GM18507 (cell line): ENCODE results near the gene RARB.

Source experiments
- DNase-seq: peaks from one replicate; pipeline ENCODE4 v3.0.0; 2011; ENCODE audit warnings: low read depth; ENCODE audit not compliant: insufficient read length; ENCODE audit errors: extremely low spot score
- FAIRE-seq: peaks from 2 replicates; lab custom pipeline; 2011; peaks lifted over from hg19 to GRCh38; lab: Jason Lieb, UNC

RARB gene

DNA sequence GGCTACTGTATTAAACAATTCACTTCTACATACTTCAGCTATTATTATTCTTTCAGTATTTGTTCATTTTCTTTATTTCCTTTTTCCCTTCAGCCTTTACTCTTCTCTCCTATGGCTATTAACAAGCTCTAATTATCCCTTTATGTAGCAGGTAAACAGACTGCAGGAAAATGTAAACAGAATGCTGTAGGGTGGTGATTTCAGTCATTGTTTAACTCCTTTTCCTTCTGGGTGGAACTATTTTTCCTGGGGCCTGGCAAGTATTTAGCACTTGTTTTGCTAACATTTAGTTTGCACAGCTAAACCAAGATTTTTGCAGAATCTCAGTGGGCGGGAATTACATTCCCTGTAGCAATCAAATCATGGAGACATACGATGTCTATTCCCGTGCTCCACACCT lies 14.4 kb downstream of the RARB start:
- DNase-seq (no peak), FAIRE-seq (no peak)

DNA sequence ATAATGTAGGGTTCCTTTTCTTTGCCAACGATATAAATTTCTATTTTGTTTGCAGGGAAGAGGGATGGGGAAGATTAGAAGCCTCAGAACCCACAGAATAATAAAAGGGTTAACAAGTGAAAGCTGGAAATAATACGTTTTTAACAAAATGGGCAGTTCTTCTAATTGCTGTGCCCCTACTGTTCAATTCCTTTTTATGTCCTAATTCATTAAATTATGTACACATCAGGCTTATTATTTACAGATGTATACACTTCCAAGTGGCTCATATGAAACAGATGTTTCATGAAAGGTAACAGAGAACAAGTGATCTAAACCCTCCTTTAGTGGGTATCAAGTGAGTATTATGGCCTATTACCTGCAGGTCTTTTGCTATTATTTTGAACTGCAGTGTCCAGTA lies 16.2 kb downstream of the RARB start:
- DNase-seq = no peak
- no peak for FAIRE-seq

DNA sequence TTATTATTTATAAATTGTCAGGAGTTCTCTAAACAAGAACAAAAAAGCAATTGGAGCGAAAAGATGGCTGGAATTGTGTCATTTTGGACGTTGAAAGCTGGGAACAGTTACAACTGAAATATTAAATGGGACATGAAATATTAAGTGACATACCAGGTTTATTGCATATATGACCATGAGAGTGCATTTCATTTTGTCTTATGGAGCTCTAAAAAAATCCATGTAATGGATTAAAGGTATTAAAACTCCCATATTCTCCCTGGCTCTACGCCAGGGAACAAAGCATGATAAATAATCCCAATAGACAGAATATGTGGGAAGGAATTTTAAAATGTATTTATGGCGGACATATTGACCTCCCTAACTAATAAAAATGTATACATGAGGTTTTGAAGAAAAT lies 17.7 kb downstream of the RARB start:
- no peak for FAIRE-seq
- no peak for DNase-seq

DNA sequence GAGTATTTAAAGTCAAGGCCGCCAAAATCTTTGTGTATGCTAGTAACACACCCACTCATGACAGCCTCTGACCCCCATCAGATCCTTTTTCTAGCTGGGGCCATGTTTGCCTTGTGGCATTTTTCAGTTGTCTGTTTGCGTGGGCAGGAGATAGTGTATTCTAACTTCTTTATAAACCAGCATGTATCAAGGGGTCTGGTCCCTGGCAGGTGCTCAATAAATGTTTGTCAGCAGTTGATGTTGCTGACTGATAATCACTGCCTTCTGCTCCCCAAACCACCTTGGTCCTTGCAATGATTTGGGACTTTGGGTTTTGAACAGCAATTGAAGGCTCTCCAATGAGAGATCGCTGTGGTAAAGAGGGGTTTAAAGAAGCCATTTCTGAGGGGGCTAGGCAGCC lies 19.2 kb downstream of the RARB start:
- DNase-seq (no peak), FAIRE-seq (no peak)

DNA sequence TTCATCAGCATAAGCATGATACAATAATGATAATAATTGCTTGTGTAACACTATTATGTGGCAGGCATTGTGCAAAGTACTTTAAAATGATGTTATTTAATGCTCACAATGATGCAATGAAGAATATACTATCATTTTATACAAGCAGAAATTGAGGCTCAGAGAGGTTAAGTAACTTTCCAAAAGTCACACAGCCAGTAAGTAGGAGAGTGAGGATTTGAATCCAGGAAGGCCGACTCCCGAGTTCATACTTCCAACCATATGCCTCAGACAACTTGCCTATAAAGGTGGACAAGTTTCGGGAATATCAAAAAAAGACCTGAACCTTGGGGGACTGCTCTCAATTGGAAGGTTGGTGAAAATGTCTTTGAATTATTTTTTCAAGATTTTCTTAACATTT lies 19.9 kb downstream of the RARB start:
- DNase-seq (no peak), FAIRE-seq (no peak)

DNA sequence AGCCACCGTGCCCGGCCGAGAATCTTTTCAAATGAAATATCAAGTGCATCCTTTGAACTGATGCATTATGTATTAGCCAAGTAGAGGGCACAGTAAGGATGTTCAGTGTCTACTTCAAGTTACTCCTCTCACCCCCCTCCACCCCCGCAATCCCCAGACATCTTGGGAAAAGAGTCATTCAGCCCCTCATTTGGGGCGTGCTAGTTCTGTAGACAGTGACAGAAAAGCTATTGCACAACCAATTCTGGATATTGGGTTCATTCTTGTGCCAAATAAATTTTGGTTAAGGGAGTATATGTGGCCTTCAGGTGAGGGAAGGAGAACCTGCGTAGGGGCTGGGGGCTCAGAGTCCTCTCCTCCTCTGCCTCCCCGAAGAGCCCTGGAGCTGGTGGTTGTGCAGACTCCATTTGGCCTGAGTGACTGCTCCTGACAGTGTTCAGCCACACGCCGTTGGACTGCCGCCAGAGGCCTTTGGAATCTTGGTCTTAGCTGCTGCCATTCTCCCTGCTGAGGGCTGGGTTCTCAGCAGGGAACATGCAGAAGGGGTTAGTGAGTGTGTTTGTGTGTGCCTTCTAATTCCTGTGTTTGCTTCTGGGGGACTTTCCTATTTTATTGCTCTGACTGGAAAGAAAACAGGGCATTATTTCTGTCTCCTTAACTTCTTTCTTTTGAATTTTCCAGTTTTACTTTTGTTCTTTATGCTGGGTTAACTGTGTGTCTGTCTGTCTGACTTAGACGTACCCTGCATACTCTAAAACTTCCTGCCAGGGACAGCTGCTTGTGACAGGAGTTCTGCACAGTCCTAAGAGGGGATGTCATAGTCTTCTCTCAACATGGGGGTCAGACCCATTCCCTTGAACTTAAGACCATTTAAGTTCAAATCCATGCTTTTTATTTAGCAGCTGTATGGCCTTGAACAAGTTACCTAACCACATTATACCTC lies 21.0 kb downstream of the RARB start:
- DNase-seq (no peak), FAIRE-seq (no peak)

DNA sequence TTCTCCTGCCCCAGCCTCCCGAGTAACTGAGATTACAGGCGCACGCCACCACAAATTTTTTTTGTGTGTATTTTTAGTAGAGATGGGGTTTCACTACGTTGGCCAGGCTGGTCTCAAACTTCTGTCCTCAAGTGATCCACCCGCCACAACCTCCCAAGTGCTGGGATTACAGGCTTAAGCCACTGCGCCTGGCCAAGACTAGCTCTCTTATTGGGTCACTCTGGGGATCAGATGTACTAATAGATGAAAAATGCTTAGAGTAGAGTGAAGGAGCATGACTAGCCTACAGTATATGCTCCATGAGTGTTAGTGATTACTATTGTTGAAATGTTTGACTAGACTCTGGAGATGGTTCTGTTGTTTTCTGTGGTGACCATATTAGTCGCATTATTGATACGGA lies 21.8 kb downstream of the RARB start:
- FAIRE-seq = no peak

DNA sequence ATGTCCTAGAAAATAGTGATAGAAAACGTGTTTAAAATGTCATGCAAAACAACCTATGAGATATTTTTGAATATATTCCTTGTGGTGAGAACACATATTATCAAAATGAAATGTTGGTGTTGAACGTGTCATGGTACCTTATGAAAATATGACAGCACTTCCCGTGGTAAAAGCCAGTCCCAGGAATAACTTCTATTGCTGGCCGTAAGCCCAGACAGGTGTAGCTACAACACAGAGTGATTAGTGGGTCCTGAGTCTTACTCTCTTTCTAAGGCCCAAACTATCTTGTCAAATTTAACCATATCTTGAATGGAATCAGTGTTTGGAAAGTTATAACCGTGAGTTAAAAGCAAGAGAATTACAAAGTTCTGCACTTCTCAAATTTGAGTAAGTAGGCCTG lies 24.1 kb downstream of the RARB start:
- DNase-seq = no peak
- FAIRE-seq = no peak

More for the DNA sequence above, 21.8 kb downstream of the RARB start:
- no peak for DNase-seq

DNA sequence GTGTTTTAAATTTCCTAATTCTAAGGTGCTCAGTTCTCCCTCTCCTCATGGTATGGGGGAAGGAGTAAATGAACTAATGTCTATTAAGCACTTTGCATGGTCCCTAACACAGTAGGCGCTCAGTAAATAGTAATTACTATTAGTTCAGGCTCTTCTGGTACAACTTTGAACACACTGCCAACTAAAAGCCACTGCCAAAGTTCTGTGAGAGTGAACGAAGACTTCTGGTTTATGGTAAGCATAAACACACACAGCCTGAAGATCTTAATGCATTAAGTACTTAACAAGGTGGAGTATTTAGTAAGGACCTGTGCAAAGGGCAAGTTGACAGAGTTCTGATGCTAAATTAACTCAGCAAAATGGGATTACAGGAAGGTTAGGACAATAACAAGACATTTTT lies 24.7 kb downstream of the RARB start:
- no peak for FAIRE-seq
- no peak for DNase-seq

DNA sequence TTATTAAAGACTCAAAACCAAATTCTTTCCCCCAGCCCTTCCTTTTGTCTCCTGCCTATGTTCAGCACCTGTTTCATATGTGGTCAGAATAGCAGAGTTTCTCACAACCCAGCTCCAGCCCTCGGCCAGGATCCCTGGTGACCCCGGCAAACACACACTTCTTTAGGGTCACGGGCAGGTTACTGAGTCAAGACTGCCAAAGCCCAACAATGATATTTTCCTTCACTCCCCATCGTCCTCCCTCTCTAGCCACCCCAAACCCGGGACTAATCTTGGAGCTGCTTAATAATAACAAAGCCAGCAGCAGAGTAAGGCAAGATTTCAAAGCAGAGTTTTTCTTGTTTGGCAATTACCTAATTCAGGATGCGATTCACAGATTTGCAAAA lies 25.5 kb downstream of the RARB start:
- DNase-seq (no peak), FAIRE-seq (no peak)

DNA sequence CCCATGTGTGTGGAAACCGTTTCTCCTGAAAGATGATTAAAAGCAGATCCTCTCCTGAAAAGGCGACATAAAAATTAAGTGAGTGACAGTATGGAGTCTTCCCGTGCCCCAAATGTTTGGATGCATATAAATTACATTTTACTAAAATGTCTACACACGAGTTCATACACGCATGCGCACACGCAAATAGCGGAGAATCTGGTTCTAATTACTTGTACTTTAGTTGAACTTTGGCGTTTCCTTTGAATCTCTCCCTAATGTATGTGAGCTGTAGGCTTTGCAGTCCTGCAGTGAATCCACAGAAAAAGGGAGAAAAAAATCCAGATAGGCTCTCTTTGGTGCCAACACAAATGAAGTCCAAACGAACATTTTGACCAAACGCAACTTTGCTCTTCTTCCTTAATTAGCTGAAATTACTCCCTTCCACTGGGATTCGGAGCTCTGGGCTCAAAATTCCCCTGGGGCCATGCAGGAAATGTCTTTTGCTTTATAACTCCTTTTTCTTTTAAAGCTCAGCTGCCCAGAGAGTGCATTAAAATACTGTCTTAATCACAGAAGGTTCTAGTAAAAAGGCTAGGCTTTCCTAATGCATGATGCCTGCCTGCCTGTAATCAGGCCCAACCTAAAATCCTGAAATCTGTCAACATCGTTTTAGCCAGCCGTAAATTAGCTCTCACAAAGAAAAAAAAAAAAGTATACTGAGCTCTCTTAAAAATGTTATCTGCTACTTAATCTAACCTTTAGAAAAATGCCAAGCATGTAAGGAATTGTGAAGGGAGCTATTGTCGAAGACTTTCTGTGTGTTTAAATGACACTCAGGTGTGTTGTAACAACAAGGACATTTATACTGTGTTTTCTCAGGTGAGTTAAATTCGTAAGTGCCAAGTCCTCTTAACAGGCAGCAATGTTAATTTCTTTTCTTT lies 26.2 kb downstream of the RARB start:
- no peak for DNase-seq
- FAIRE-seq = no peak

DNA sequence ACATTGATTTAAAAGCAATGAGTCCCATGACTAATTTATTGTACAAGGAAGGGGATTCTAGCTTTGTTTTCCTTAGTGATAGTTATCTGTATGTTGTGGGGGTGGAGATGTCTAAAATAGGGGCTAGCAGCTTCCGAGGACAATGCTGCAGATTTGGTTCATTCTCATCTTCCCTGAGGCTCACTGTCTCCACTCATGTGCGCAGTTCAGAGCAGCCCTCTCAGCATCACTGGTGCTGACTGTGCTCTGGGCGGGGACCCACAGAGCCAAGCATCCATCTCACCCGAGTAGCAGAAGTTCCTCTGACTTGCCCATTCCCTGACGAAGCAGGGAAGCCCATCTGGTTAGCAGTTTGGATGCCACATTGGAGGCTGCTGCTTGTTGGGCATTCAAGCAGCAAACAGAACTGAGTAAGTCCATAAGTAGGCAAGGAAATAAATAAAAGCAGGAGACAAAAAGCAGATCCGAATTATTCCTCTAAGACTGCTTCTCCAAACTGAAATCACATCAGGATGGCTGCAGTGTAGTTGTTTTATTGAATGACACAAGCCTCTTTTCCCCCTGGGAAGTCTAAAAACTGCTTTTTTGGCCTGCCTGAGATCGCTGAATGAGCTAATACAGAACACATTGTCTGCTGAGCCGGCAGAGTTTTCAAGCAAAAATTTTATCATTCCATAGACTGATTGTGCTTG lies 27.5 kb downstream of the RARB start:
- no peak for DNase-seq
- FAIRE-seq = no peak

DNA sequence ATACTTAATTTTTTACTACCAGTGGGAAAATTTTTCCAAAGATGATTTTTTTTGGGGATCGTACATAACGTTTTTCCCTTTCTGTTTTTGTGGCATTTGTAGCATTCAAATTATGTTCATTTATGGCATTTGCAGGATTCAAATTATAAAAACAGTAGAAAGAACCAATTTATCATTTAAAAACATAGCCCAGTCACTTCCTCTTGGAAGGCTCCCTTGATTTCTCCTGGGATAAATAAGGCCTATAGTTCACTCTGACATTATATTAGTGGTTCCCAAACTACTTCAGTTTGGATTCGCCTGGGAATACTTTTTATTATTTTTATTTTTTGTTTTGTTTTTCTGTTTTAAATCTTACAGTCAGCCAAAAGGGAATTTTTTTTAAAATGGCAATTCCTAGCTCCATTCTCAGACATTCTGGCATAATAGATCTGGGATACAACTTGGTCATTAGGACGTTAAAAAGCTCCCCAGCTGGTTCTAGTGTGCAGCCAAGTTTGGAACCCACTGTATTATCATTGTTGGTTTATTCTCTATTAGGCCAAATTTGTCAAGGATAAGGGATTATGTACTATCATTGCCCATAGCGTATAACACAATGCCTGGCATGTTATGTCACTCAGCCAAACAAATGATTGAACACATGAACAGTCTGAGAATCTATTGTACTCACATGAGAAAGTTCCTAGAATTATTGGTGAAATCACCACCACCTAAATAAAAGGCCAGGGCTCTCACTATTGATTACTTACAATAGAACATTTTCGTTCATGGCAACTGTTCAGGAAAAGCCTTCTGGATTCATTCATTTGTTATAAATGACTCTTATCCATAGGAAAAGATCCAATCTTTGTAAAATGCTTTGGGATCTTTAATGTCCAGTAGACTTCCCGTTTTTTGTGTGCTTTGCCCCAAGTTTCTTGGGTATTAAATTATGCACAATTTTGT lies 28.9 kb downstream of the RARB start:
- no peak for FAIRE-seq
- DNase-seq = no peak

DNA sequence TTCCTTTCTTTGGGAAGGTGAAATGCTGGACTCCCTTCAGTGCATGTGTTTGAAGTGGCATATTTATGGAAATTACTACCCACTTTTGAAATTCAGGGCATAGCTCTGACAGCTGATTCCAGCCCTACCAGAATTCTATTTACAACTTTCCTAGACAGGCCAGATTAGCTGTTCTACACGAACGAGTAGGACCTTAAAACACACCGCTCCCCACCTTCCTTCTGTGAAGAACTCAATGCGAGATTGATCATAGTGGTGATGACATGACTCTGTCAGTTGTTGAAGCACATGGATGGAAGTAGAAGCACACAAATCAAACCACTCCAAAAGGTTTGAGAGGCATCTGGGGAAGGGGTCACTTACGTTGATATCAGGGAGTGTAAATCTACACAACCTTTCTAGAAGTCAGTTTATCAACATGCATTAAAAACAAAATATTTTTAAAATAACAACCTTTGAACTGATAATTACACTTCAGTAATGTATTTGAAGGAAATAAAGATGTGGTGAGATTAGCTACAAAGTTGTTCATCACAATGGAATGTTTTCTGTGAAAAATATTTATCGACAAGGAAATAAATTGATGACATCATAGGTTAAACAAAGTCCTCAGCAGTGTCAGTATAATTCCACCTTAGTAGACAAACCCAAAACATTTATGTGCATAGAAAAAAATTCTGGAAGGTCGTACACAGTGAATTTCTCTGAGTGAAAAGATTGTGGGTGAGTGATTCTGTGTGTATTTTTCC lies 29.8 kb downstream of the RARB start:
- DNase-seq (no peak), FAIRE-seq (no peak)

DNA sequence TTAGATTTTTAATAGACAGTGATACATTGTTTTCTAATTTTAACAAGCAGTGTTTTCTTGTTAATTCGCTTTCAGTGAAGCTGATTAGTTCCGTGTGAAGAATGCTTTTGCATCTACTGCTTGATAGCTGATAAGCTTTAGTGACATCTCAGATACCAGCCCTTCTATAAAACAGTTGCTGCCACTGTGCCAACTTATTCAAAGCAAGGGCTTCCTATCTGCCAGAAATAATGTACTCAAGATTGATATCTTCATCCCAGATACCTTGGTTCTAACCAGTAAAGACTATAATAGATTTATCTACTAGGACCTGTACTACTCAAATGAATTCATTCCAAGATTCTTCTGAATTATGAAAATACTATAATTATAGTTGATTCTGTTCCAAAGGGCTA lies 30.4 kb downstream of the RARB start:
- no peak for FAIRE-seq

DNA sequence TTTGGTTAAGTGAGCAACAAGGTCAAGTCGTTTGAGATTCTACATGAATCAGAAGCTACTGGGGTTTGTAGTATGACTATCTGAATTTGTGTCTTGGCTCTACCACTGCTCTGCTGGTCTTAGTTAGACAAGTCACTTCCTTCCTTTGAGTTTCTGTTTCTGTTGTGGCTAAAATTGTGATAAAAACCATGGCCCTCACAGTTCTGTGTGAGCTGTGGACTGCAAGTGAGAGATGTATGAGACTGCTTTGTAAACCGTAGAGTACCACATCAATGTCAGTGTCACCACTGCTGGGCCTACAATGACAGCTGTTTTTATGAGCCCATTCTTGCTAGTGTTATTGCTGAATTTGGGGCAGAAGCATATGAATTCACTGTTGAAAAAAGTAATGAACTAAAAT lies 32.7 kb downstream of the RARB start:
- peak; percentile 9 for DNase-seq
- FAIRE-seq = peak; percentile 81

More for the DNA sequence above, 30.4 kb downstream of the RARB start:
- no peak for DNase-seq

DNA sequence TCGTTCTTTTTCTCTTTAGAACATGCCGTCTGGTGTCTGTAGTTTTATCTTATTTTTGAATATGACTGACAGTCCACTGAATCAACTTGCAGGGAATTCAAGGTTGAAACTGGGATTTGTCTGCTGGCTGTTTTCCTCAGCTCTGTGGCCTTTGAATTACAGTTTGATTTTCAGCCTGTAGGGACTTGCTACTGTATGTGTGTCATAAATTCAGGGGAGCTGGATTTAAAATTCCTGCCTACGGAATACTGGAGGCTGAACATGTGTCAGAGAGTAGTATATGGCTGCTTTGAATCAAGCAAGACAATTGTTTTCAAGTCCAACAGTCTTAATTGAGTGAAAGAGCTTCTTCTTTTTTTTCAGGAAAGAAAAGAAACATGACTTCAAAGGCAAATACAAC lies 33.9 kb downstream of the RARB start:
- FAIRE-seq (no peak), DNase-seq (no peak)

DNA sequence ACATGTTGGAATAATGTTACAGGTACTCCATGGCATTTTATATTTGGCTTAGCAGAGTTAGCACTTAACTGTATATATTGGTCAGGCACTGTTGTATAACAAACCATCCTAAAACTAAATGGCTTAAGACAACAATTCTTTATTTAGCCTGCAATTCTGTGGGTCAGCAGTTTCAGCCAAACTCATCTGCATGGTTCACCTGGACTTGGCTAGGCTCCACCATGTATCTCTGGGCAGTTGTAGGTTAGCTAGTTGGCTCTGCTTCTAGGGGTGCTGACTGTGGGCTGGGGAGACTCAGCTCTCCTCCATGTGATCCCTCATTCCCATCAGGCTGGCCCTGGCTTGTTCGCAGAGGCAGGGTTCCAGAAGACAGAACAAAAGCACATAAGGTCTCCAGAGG lies 34.4 kb downstream of the RARB start:
- DNase-seq (no peak), FAIRE-seq (no peak)
